LNCaP clone FGC (cell line): ENCODE results near the gene ALKBH8.
"Not testable (repeated sequence)": the region's sequence is repeated elsewhere in the genome, so short reads cannot be mapped to it uniquely, and the experiment has no call there.

Source experiments
- DNase-seq: peaks from one replicate; pipeline ENCODE4 v3.0.0-alpha.2; 2011; ENCODE audit warnings: low read depth
- H3K4me3 ChIP-seq: 2 replicates; pipeline ENCODE4 v1.5.1; 2011; ENCODE audit warnings: mild to moderate bottlenecking, low read depth, low read length, control low read depth
- TF ChIP-seq, protein P1 (sequence below): IDR thresholded peaks from 2 replicates; pipeline ENCODE4 v1.5.1; 2012; ENCODE audit warnings: mild to moderate bottlenecking; ENCODE audit not compliant: control insufficient read depth, insufficient read depth; ENCODE audit errors: extremely low read depth

Gene ALKBH8

DNA sequence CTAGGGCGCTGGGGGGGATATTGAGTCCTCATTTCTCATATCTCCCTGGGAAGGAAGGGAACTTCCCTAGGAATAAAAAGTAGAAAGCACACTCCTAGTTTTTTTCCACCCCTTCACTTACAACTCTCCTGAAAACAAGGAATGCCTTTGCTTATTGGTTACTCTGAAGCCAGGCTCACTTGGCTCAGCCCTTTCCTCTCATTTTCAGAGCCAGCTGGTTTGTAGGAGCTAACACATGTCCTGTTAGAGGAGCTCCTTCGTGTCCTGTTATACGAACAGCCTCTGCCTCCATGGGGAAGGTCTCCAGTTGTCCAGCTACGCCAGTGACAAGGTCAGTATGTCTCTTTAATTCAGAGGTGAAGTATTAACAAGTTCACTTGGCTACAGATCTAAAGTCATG, 17.6 kb downstream of the ALKBH8 start:
- DNase-seq: no peak

DNA sequence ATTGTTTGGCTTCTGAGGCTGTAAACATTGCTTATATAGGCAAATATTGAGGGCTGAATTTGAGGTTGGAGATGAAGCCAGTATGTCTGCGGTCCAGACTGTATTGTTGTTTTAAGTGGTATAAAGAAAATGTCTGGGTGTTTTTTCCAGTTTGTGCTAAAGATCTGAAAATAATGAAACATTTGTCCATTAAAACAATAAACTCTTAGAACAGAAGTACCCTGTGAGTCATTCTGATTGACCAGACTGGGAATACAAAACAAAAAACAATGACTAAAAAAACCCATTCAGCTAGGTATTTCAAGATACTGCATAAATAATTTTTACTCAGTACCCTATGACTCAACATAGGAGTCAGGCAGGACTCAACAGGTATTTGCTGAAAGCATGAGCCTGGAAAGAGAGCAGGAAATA, 20.4 kb downstream of the ALKBH8 start:
- TF ChIP-seq, protein P1, sequence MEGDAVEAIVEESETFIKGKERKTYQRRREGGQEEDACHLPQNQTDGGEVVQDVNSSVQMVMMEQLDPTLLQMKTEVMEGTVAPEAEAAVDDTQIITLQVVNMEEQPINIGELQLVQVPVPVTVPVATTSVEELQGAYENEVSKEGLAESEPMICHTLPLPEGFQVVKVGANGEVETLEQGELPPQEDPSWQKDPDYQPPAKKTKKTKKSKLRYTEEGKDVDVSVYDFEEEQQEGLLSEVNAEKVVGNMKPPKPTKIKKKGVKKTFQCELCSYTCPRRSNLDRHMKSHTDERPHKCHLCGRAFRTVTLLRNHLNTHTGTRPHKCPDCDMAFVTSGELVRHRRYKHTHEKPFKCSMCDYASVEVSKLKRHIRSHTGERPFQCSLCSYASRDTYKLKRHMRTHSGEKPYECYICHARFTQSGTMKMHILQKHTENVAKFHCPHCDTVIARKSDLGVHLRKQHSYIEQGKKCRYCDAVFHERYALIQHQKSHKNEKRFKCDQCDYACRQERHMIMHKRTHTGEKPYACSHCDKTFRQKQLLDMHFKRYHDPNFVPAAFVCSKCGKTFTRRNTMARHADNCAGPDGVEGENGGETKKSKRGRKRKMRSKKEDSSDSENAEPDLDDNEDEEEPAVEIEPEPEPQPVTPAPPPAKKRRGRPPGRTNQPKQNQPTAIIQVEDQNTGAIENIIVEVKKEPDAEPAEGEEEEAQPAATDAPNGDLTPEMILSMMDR: no peak
- no peak for DNase-seq
- no peak overlapping the region for H3K4me3 ChIP-seq

More for the DNA sequence above, 17.6 kb downstream of the ALKBH8 start:
- H3K4me3 ChIP-seq: no peak overlapping the region
- TF ChIP-seq, protein P1: no peak

DNA sequence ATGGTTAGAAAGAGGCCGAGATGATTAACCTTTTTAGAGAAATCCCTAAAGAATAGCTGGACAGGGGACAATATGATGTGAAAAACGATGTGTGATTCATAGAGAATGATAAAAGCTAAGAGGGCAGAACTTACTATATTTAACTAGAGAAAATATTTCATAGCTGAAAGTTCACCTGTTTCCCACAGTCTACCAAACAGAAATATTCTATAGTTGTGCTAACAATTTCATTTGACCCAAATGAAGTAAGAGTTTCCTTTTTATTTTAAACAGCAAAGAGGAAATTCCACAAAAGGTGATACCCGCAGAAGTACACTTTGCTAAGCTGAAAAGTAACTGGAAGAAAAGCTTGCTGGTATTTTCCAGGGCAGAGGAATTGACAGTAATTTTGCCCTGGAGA, 26.7 kb downstream of the ALKBH8 start:
- DNase-seq: no peak
- H3K4me3 ChIP-seq: no peak overlapping the region
- TF ChIP-seq, protein P1: no peak

DNA sequence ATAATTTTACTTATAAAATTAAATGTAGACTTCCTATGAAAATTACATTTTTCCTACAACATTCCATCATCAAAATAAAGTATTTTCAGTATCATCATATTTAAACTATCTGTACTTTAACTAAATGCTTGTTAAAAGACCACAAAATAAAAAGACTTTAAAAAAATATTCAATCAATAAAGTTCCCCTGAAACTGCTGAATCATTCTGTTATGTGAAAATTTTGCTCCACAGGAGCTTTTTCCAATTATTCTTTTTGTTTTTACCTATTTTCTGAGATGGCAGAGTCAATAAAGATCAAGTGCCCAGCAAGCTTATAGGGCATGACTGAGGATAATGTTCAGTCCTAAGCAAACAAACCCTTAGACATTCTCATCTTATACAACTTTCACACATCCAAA, 27.3 kb downstream of the ALKBH8 start:
- TF ChIP-seq, protein P1: no peak
- DNase-seq: no peak
- no peak overlapping the region for H3K4me3 ChIP-seq

DNA sequence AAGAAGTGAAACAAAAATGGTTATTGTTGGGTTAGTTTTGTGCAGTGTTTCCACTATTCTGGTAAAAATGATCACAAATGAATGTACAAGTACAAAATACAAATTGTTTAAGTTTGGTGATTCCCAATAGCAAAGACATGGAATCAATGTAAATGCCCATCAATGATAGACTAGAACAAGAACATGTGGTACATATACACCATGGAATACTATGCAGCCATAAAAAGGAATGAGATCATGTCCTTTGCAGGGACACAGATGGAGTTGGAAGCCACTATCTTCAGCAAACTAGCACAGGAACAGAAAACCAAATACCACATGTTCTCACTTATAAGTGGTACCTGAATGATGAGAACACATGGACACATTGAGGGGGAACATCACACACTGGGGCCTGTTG, 28.4 kb downstream of the ALKBH8 start:
- H3K4me3 ChIP-seq, DNase-seq: not testable (repeated sequence)

DNA sequence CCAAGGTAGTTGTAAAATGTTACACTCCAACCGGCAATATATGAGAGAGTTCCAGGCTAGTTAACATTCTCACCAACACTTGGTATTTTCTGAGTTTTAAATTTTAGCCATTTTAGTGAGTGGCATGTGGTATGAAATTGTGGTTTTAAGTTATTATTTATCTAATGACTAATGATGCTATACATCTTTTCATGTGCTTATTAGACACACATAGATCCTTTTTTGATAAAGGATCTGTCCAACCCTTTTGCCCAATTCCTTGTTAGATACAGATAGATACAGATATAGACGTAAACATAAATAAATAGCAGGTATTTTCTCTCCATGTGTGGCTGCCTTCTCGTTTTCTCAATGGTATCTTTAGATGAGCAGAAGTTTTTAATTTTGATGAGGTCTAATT, 39.3 kb downstream of the ALKBH8 start:
- TF ChIP-seq, protein P1: no peak
- H3K4me3 ChIP-seq: no peak overlapping the region
- DNase-seq: no peak

DNA sequence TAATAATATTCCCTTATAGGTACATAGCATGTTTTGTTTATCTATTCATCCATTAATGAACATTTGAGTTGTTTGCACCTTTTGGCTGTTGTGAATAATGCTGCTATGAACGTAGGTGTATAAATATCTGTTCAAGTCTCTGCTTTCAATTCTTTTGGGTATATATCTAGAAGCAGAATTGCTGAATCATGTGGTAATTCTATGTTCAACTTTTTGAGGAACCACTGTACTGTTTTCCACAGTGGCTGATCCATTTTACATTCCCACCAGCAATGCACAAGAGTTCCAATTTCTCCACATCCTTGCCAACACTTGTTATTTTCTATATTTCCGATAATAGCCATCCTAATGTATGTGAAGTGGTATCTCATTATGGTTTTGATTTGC, 56.7 kb downstream of the ALKBH8 start:
- TF ChIP-seq, protein P1: no peak
- no peak overlapping the region for H3K4me3 ChIP-seq
- DNase-seq: no peak
